Endothelial cell of umbilical vein (primary cell): ENCODE results near the gene PGAP3.

Experiments
- CTCF ChIP-seq, 2 donors: IDR thresholded peaks; 1 replicate in 1 of 2; 2 replicates in 1 of 2; pipeline ENCODE4 v1.5.1; 2011; ENCODE audit warnings: low read length in 2 of 2, mild to moderate bottlenecking in 2 of 2, moderate library complexity in 2 of 2, control low read depth in 1 of 2, inconsistent platforms in 1 of 2, low read depth in 1 of 2; ENCODE audit not compliant: insufficient read depth in 1 of 2; ENCODE audit errors: extremely low read depth in 1 of 2
- POLR2A ChIP-seq: IDR thresholded peaks from 2 replicates; pipeline ENCODE4 v1.6.1; 2012; ENCODE audit warnings: low read depth, mild to moderate bottlenecking, control low read depth, low read length

- no peak for TF ChIP-seq POLR2A
- no peak for TF ChIP-seq CTCF (IDR thresholded peaks at IDR 0.05; ENCODE audit: extremely low read depth in 1 of 2, insufficient read depth in 1 of 2, low read depth in 1 of 2, low read length in 2 of 2)
Measured at GRCh38 chr17:39628655-39629493, 59.0 kb downstream of the PGAP3 start.
